SK-N-SH treated with all-trans-retinoic acid at 6 μM for 48 hours (cell line): ENCODE data around the gene PIK3R1.

Experiments used
- ATAC-seq: fragments of 200-7000 bp; cut with Tn5 transposase; 3 replicates; pipeline ENCODE4 v1.9.1; 2020; ENCODE audit warnings: mild to moderate bottlenecking, moderate library complexity
- BACH2 ChIP-seq: fragments of 250-450 bp; sonication (Bioruptor Pico); IDR thresholded peaks from 2 replicates; pipeline ENCODE4 v1.9.0; 2021; ENCODE audit warnings: mild to moderate bottlenecking, borderline replicate concordance
- CSDC2 ChIP-seq: fragments of 250-450 bp; sonication (Bioruptor Pico); IDR thresholded peaks from 2 replicates; pipeline ENCODE4 v1.5.0; 2020; ENCODE audit warnings: mild to moderate bottlenecking, moderate library complexity
- CSRNP3 ChIP-seq: fragments of 250-450 bp; sonication (Bioruptor Pico); IDR thresholded peaks from 2 replicates; pipeline ENCODE4 v1.5.1; 2021; ENCODE audit warnings: mild to moderate bottlenecking, moderate library complexity
- GLIS3 ChIP-seq: fragments of 250-450 bp; sonication (Bioruptor Pico); IDR thresholded peaks from 2 replicates; pipeline ENCODE4 v1.5.0; 2020; ENCODE audit warnings: mild to moderate bottlenecking, moderate library complexity
- OSR1 ChIP-seq: fragments of 250-450 bp; sonication (Bioruptor Pico); IDR thresholded peaks from 2 replicates; pipeline ENCODE4 v1.8.0; 2022; ENCODE audit warnings: moderate library complexity, mild to moderate bottlenecking, inconsistent platforms
- PATZ1 ChIP-seq: fragments of 250-450 bp; sonication (Bioruptor Pico); IDR thresholded peaks from 2 replicates; pipeline ENCODE4 v1.8.0; 2020; ENCODE audit warnings: mild to moderate bottlenecking, moderate library complexity, borderline replicate concordance
- POU6F1 ChIP-seq: fragments of 250-450 bp; sonication (Bioruptor Pico); IDR thresholded peaks from 2 replicates; pipeline ENCODE4 v1.8.0; 2021; ENCODE audit warnings: low read depth, mild to moderate bottlenecking, moderate library complexity, borderline replicate concordance
- PPARA ChIP-seq: fragments of 250-450 bp; sonication (Bioruptor Pico); IDR thresholded peaks from 2 replicates; pipeline ENCODE4 v1.5.0; 2020; ENCODE audit warnings: mild to moderate bottlenecking, borderline replicate concordance
- RARB ChIP-seq: fragments of 250-450 bp; sonication (Bioruptor Pico); IDR thresholded peaks from 2 replicates; pipeline ENCODE4 v1.8.0; 2021; ENCODE audit warnings: mild to moderate bottlenecking, moderate library complexity
- SNAI2 ChIP-seq: fragments of 250-450 bp; sonication (Bioruptor Pico); IDR thresholded peaks from 2 replicates; pipeline ENCODE4 v1.5.0; 2020; ENCODE audit warnings: mild to moderate bottlenecking, moderate library complexity
- TCF4 ChIP-seq: fragments of 250-450 bp; sonication (Bioruptor Pico); IDR thresholded peaks from 2 replicates; pipeline ENCODE4 v1.8.0; 2021; ENCODE audit warnings: mild to moderate bottlenecking, moderate library complexity, borderline replicate concordance
- TSHZ2 ChIP-seq: fragments of 250-450 bp; sonication (Bioruptor Pico); IDR thresholded peaks from 2 replicates; pipeline ENCODE4 v1.5.0; 2020; ENCODE audit warnings: mild to moderate bottlenecking, moderate library complexity
- ZC3H10 ChIP-seq: fragments of 250-450 bp; sonication (Bioruptor Pico); IDR thresholded peaks from 2 replicates; pipeline ENCODE4 v1.5.1; 2021; ENCODE audit warnings: mild to moderate bottlenecking, moderate library complexity
- ZFP3 ChIP-seq: fragments of 250-450 bp; sonication (Bioruptor Pico); IDR thresholded peaks from 2 replicates; pipeline ENCODE4 v1.5.0; 2020; ENCODE audit warnings: mild to moderate bottlenecking, moderate library complexity
- ZNF565 ChIP-seq: fragments of 450-650 bp; formaldehyde crosslinking; conservative IDR thresholded peaks from 2 replicates; pipeline ENCODE4 v1.5.0; 2020; ENCODE audit warnings: low read depth, mild to moderate bottlenecking, moderate library complexity
- ZNF8 ChIP-seq: fragments of 450-650 bp; formaldehyde crosslinking; IDR thresholded peaks from 2 replicates; pipeline ENCODE4 v1.5.0; 2020; ENCODE audit warnings: mild to moderate bottlenecking, moderate library complexity
- TF ChIP-seq, protein P1 (sequence below): fragments of 250-450 bp; sonication (Bioruptor Pico); IDR thresholded peaks from 2 replicates; pipeline ENCODE4 v1.5.1; 2020; ENCODE audit warnings: low read depth, mild to moderate bottlenecking, moderate library complexity

Gene PIK3R1

DNA sequence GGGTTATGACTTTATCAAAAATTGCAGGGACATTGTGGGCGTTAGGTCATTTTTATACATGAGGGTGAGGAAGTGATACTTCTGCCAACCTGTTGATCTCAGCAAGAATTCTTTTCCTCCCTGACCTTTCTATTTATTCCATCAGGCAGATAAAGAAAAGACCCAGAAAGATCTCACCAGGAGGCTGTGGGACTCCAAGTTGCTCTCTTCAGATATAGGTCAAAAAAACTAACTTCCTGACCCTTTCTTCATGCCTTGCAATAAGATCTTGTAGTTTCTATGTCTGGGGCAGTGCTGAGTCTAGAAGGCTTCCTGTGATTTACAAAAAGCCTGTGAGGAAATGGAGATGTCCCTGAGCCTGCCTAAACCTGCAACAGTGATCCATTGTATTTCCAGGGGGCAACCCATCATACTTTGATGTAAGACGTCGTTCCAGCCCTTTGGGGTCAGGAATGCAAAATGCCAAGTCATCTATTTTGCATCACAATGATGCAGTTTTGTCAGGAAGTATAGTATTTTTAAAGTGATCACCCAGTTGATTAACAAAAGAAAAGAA, 22.0 kb upstream of the PIK3R1 start:
- ATAC-seq, result no peak
- TF ChIP-seq ZC3H10, result no peak
- no peak for TF ChIP-seq PPARA (CRISPR knock-in tag)
- TF ChIP-seq, protein P1, sequence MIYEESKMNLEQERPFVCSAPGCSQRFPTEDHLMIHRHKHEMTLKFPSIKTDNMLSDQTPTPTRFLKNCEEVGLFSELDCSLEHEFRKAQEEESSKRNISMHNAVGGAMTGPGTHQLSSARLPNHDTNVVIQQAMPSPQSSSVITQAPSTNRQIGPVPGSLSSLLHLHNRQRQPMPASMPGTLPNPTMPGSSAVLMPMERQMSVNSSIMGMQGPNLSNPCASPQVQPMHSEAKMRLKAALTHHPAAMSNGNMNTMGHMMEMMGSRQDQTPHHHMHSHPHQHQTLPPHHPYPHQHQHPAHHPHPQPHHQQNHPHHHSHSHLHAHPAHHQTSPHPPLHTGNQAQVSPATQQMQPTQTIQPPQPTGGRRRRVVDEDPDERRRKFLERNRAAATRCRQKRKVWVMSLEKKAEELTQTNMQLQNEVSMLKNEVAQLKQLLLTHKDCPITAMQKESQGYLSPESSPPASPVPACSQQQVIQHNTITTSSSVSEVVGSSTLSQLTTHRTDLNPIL (CRISPR knock-in tag), result no peak
- TF ChIP-seq CSDC2 (CRISPR knock-in tag), result no peak
- no peak for TF ChIP-seq ZNF8 (CRISPR knock-in tag)
- TF ChIP-seq SNAI2 (CRISPR knock-in tag), result no peak
- TF ChIP-seq CSRNP3, result no peak
- no peak for TF ChIP-seq ZFP3 (CRISPR knock-in tag)
- no peak for TF ChIP-seq OSR1 (CRISPR knock-in tag)
- TF ChIP-seq TCF4 (CRISPR knock-in tag), result no peak
- no peak for TF ChIP-seq BACH2 (CRISPR knock-in tag)
- TF ChIP-seq RARB (CRISPR knock-in tag), result no peak
- TF ChIP-seq PATZ1, result no peak
- TF ChIP-seq POU6F1 (CRISPR knock-in tag), result no peak
- no peak for TF ChIP-seq ZNF565 (CRISPR knock-in tag)
- no peak for TF ChIP-seq GLIS3 (CRISPR knock-in tag)
- no peak for TF ChIP-seq TSHZ2 (CRISPR knock-in tag)

- ATAC-seq, result no peak
- TF ChIP-seq PPARA (CRISPR knock-in tag), result no peak
- TF ChIP-seq POU6F1 (CRISPR knock-in tag), result no peak
- no peak for TF ChIP-seq PATZ1
- no peak for TF ChIP-seq CSRNP3
- TF ChIP-seq SNAI2 (CRISPR knock-in tag), result no peak
- TF ChIP-seq BACH2 (CRISPR knock-in tag), result no peak
These were observed 21.2 kb upstream of the PIK3R1 start for GRCh38 chr5:68194386-68194785.
